Measurements from ENCODE around the gene HOXB13. TPM values are rescaled to one million over a fixed set of nuclear protein-coding genes. Genes with fewer than 3 reads are reported as not detected.

The HOXB13 gene
- total RNA-seq, 4 donors from 2014 or later: 0.27 TPM; not detected in 3

- intact Hi-C loops (cut with DNase I): loop anchor here (10.0 kb wide), 2 partner anchors 105 to 205 kb away; no protein-coding TSS in a partner anchor
- TF ChIP-seq POLR2A (IDR thresholded peaks at IDR 0.05): no peak
- Histone ChIP-seq H3K36me3 (no peaks in the 10 kb centered on the region), H3K27me3 (peaks cover 4% of the 10 kb centered on the region), H3K4me1 (peaks cover 0 to 5% of the 10 kb centered on the region in 2 donors), H3K9me3 (no peaks in the 10 kb centered on the region), H3K4me3 (replicated peaks in 1 of 3) (no peak overlapping the region), H3K27ac (no peak overlapping the region)
- no peak for DNase-seq
- 87 to 89% methylated on average over 5 of the region's 5 CpGs for WGBS, 2 donors
Measured at GRCh38 chr17:48679385-48680096, 49.0 kb downstream of the HOXB13 start.

GRCh38 chr17:48678141-48678971 lies 50.2 kb downstream of the HOXB13 start:
- Histone ChIP-seq H3K36me3 (no peaks in the 10 kb centered on the region), H3K27ac (no peak overlapping the region), H3K4me3 (replicated peaks in 1 of 3) (no peak overlapping the region), H3K27me3 (peaks cover 4% of the 10 kb centered on the region), H3K9me3 (no peaks in the 10 kb centered on the region), H3K4me1 (peaks cover 0 to 5% of the 10 kb centered on the region in 2 donors)
- DNase-seq: peak; percentile 57 to 60
- TF ChIP-seq CTCF (IDR thresholded peaks at IDR 0.05) (peak; percentile 55 to 97 (median 80)), POLR2A (IDR thresholded peaks at IDR 0.05) (no peak)
- WGBS, 2 donors: 7 to 18% methylated on average over 7 to 35 of the region's 41 CpGs
- intact Hi-C loops (cut with DNase I): loop anchor here (10.0 kb wide), 2 partner anchors 106 to 206 kb away; no protein-coding TSS in a partner anchor

- DNase-seq: no peak
- Histone ChIP-seq H3K4me1 (peaks cover 0 to 5% of the 10 kb centered on the region in 2 donors), H3K27me3 (peaks cover 4% of the 10 kb centered on the region), H3K27ac (no peak overlapping the region), H3K4me3 (replicated peaks in 1 of 3) (no peak overlapping the region), H3K36me3 (no peaks in the 10 kb centered on the region), H3K9me3 (no peaks in the 10 kb centered on the region)
- TF ChIP-seq CTCF (IDR thresholded peaks at IDR 0.05) (no peak), POLR2A (IDR thresholded peaks at IDR 0.05) (no peak)
- intact Hi-C loops (cut with DNase I): loop anchor here (10.0 kb wide), 2 partner anchors 108 to 208 kb away; no protein-coding TSS in a partner anchor
- WGBS, 2 donors: 78 to 80% methylated on average over 6 of the region's 6 CpGs
Measured at GRCh38 chr17:48676963-48677558, 51.5 kb downstream of the HOXB13 start.

MicroRNAs within 50 kb of the gene (microRNA counts, 767-probe panel; counts per million panel counts)
- microRNA hsa-miR-3185: 0 counts per million in 2 donors

Small RNAs within 50 kb of the gene (microRNA-seq; reads per million reads assigned to microRNA genes)
- gene MIR3185: not detected

Small RNAs within 50 kb of the gene (small RNA-seq; reads per million reads assigned to genes)
- not detected for gene AC091179.2
- gene COX6B1P2: not detected
- not detected for gene MIR3185
- gene RF02132: not detected
- not detected for gene RF02133
- not detected for gene RN7SL125P

Other genes with a start within 250 kb of the HOXB13 start
- not detected for gene HOXB1, start 197.7 kb downstream of the HOXB13 start, total RNA-seq
- gene HOXB2, start 183.6 kb downstream of the HOXB13 start, total RNA-seq: 1 to 10 TPM; 2.6 to 9.4 (median 5.2) TPM
- 1 to 10 TPM in 1 of 4 donors, under 1 TPM in 3; 0.67 to 1.2 (median 0.80) TPM for gene HOXB4, start 150.4 kb downstream of the HOXB13 start, total RNA-seq
- 1 to 10 TPM; 1.5 to 6.7 (median 4.3) TPM for gene HOXB3, start 138.5 kb downstream of the HOXB13 start, total RNA-seq
- 1 to 10 TPM in 1 of 4 donors, under 1 TPM in 2, not detected in 1; 0.11 to 1.6 (median 0.49) TPM for gene HOXB5, start 135.0 kb downstream of the HOXB13 start, total RNA-seq
- 1 to 10 TPM in 2 of 4 donors, under 1 TPM in 2; 0.54 to 4.2 (median 1.3) TPM for gene HOXB6, start 123.8 kb downstream of the HOXB13 start, total RNA-seq
- 1 to 10 TPM in 3 of 4 donors, not detected in 1; 1.0 to 2.8 (median 1.3) TPM for gene HOXB7, start 117.7 kb downstream of the HOXB13 start, total RNA-seq
- 1 to 10 TPM in 1 of 4 donors, not detected in 3; 1.4 TPM for gene HOXB8, start 113.5 kb downstream of the HOXB13 start, total RNA-seq
- gene HOXB9, start 102.4 kb downstream of the HOXB13 start, total RNA-seq: not detected
- gene PRAC1, start 6.2 kb downstream of the HOXB13 start, total RNA-seq: not detected
- gene PRAC2, start 5.6 kb downstream of the HOXB13 start, total RNA-seq: not detected
- gene TTLL6, start 88.5 kb upstream of the HOXB13 start, total RNA-seq: 1 to 10 TPM in 2 of 4 donors, under 1 TPM in 2; 0.34 to 1.2 (median 0.89) TPM
- 100 to 1,000 TPM; 111 to 163 (median 139) TPM for gene CALCOCO2, start 102.3 kb upstream of the HOXB13 start, total RNA-seq
- 100 to 1,000 TPM in 2 of 4 donors, 10 to 100 TPM in 2; 48.6 to 317 (median 133) TPM for gene ATP5MC1, start 164.0 kb upstream of the HOXB13 start, total RNA-seq
- gene UBE2Z, start 179.7 kb upstream of the HOXB13 start, total RNA-seq: 100 to 1,000 TPM in 2 of 4 donors, 10 to 100 TPM in 2; 80.9 to 103 (median 99.0) TPM
- 100 to 1,000 TPM in 1 of 4 donors, 10 to 100 TPM in 3; 64.9 to 150 (median 96.5) TPM for gene SNF8, start 216.1 kb upstream of the HOXB13 start, total RNA-seq
- not detected for gene GIP, start 239.8 kb upstream of the HOXB13 start, total RNA-seq

Measured in thyroid gland (tissue), 4 donors.